Left renal cortex interstitium (tissue), 4 donors: ENCODE measurements around the gene SSBP4. TPM values are rescaled to one million over a fixed set of nuclear protein-coding genes. Genes with fewer than 3 reads are reported as not detected.
"Not testable (repeated sequence)": the region's sequence is repeated elsewhere in the genome, so short reads cannot be mapped to it uniquely, and the experiment has no call there.

Experiments
- DNase-seq, 4 donors: peaks; one replicate each; pipeline ENCODE4 v3.0.0-alpha.2; 2013; ENCODE audit warnings: low read depth in 4 of 4, low spot score in 2 of 4, missing footprints in 1 of 4
- polyA plus RNA-seq, 4 donors: library from polyadenylated mRNA; unstranded; fragments of 120-200 nt; gene quantifications; one replicate each; pipeline ENCODE4 v1.2.1, GENCODE V29; 2013; ENCODE audit not compliant: insufficient read length in 4 of 4

SSBP4 gene
- polyA plus RNA-seq, 4 donors = 56.3 to 130 (median 114) TPM

- DNase-seq = no peak
Measured at GRCh38 chr19:18392926-18393325, 26.3 kb upstream of the SSBP4 start.

- no peak for DNase-seq
Measured at GRCh38 chr19:18393836-18394235, 25.4 kb upstream of the SSBP4 start.

- DNase-seq = no peak
Measured at GRCh38 chr19:18396471-18397241, 22.5 kb upstream of the SSBP4 start.

- no peak for DNase-seq
Measured at GRCh38 chr19:18397242-18398202, 21.7 kb upstream of the SSBP4 start, which contains the start of gene LRRC25. LRRC25 (minus strand) TSS chr19:18397622; CDS start chr19:18396963, 659 bp downstream.

GRCh38 chr19:18399008-18399407, 20.2 kb upstream of the SSBP4 start:
- DNase-seq = no peak

GRCh38 chr19:18401580-18402112, 17.6 kb upstream of the SSBP4 start:
- no peak for DNase-seq

GRCh38 chr19:18402455-18403248, 16.5 kb upstream of the SSBP4 start:
- DNase-seq = not testable (repeated sequence)

GRCh38 chr19:18405754-18406153, 13.4 kb upstream of the SSBP4 start:
- not testable (repeated sequence) for DNase-seq

GRCh38 chr19:18406749-18407148, 12.4 kb upstream of the SSBP4 start:
- DNase-seq = no peak

- no peak for DNase-seq
Measured at GRCh38 chr19:18408053-18408476, 11.1 kb upstream of the SSBP4 start.

GRCh38 chr19:18412610-18413239, 6.5 kb upstream of the SSBP4 start:
- DNase-seq = no peak

GRCh38 chr19:18414504-18415177, 4.6 kb upstream of the SSBP4 start:
- no peak for DNase-seq

- DNase-seq = peak in 3 of 4 donors; percentile 75 to 88 (median 82)
Measured at GRCh38 chr19:18415178-18415867, 3.9 kb upstream of the SSBP4 start.

- DNase-seq = peak in 2 of 4 donors; percentile 85 to 89
Measured at GRCh38 chr19:18416778-18417249, 2.4 kb upstream of the SSBP4 start.

- DNase-seq = peak in 1 of 4 donors; percentile 72
Measured at GRCh38 chr19:18417250-18418028, 1.8 kb upstream of the SSBP4 start.

- DNase-seq = no peak
Measured at GRCh38 chr19:18418029-18418482, 1.1 kb upstream of the SSBP4 start.

GRCh38 chr19:18418483-18419194, 559 bp upstream of the SSBP4 start:
- no peak for DNase-seq
